A549 (cell line): ENCODE data around the gene PAX4. TPM values are rescaled to one million over a fixed set of nuclear protein-coding genes. Genes with fewer than 3 reads are reported as not detected.

Experiments
- ATAC-seq, 2 experiments: fragments of 200-7000 bp in 1 of 2; fragments of >200 bp in 1 of 2; cut with Nextera tagmentation in 1 of 2; cut with Tn5 transposase in 1 of 2; 3 replicates each; pipeline versions ENCODE4 v1.8.0 to v1.9.1; 2018 to 2020; ENCODE audit warnings: mild to moderate bottlenecking in 1 of 2, moderate library complexity in 1 of 2
- CTCF ChIA-PET: fragments of 300-600 bp; sonication (Branson Sonifier 250); formaldehyde crosslinking; extraction: SDS; loops from one replicate; lab custom pipeline; 2021; ENCODE audit warnings: antibody characterized with exemption, inconsistent platforms; lab: Yijun Ruan, JAX
- POLR2A ChIA-PET: fragments of 350-600 bp; formaldehyde crosslinking; extraction: SDS; loops from one replicate; lab custom pipeline; 2021; ENCODE audit warnings: antibody characterized with exemption, inconsistent platforms; lab: Yijun Ruan, JAX
- DNase-seq, 2 experiments: peaks; one replicate each; pipeline versions ENCODE4 v3.0.0 to v3.0.0-alpha.2; 2011 to 2016; ENCODE audit warnings: low read depth in 1 of 2, low spot score in 1 of 2
- FAIRE-seq: peaks from 2 replicates; lab custom pipeline; 2011; peaks lifted over from hg19 to GRCh38; lab: Jason Lieb, UNC
- H3K27ac ChIP-seq, 2 experiments: fragments of >200 bp; sonication (Bioruptor Twin); formaldehyde crosslinking; 3 replicates each; pipeline ENCODE4 v1.5.1; 2016 to 2017
- H3K4me1 ChIP-seq: fragments of >200 bp; sonication (Bioruptor Twin); formaldehyde crosslinking; 3 replicates; pipeline ENCODE4 v1.6.1; 2016
- H3K4me2 ChIP-seq: fragments of >200 bp; sonication (Bioruptor Twin); formaldehyde crosslinking; 3 replicates; pipeline ENCODE4 v1.6.1; 2016
- H3K4me3 ChIP-seq: fragments of >200 bp; sonication (Bioruptor Twin); formaldehyde crosslinking; 3 replicates; pipeline ENCODE4 v1.5.1; 2016
- H3K9me3 ChIP-seq: fragments of >200 bp; sonication (Bioruptor Twin); formaldehyde crosslinking; 3 replicates; pipeline ENCODE4 v1.6.1; 2016
- ATOH8 ChIP-seq: fragments of 250-450 bp; sonication (Bioruptor Pico); IDR thresholded peaks from 2 replicates; pipeline ENCODE4 v1.5.0; 2020; ENCODE audit warnings: low read depth, mild to moderate bottlenecking, moderate library complexity
- CEBPB ChIP-seq, 2 experiments: fragments of >200 bp in 1 of 2; sonication (Bioruptor Twin) in 1 of 2; formaldehyde crosslinking in 1 of 2; IDR thresholded peaks; 2 replicates each; pipeline ENCODE4 v1.6.1; 2012 to 2016
- CHD4 ChIP-seq: fragments of 200-600 bp; sonication (generic); IDR thresholded peaks from 2 replicates; pipeline ENCODE4 v1.6.1; 2016; ENCODE audit warnings: antibody characterized with exemption, mild to moderate bottlenecking, borderline replicate concordance
- E2F6 ChIP-seq: IDR thresholded peaks from 2 replicates; pipeline ENCODE4 v1.6.1; 2012; ENCODE audit warnings: low read depth, borderline replicate concordance
- EHMT2 ChIP-seq: fragments of 200-600 bp; sonication (generic); IDR thresholded peaks from 2 replicates; pipeline ENCODE4 v1.6.1; 2016; ENCODE audit warnings: antibody characterized with exemption, low read depth, mild to moderate bottlenecking, moderate library complexity
- ESRRA ChIP-seq: fragments of 150-350 bp; IDR thresholded peaks from 2 replicates; pipeline ENCODE4 v1.6.1; 2014; ENCODE audit warnings: mild to moderate bottlenecking, low read length, borderline replicate concordance
- FOSB ChIP-seq: fragments of 250-450 bp; sonication (Bioruptor Pico); IDR thresholded peaks from 2 replicates; pipeline ENCODE4 v1.5.0; 2020; ENCODE audit warnings: mild to moderate bottlenecking, moderate library complexity
- FOSL2 ChIP-seq, 2 experiments: fragments of 450-650 bp in 1 of 2; fragments of >200 bp in 1 of 2; sonication (Bioruptor Twin) in 1 of 2; formaldehyde crosslinking; IDR thresholded peaks; 2 replicates each; pipeline versions ENCODE4 v1.5.0 to v1.6.1; 2016 to 2020; ENCODE audit warnings: mild to moderate bottlenecking in 1 of 2, moderate library complexity in 1 of 2
- HDAC2 ChIP-seq: fragments of 200-600 bp; sonication (generic); IDR thresholded peaks from 2 replicates; pipeline ENCODE4 v1.6.1; 2016
- HOXB13 ChIP-seq: fragments of 250-450 bp; sonication (Bioruptor Pico); IDR thresholded peaks from 2 replicates; pipeline ENCODE4 v1.5.0; 2020; ENCODE audit warnings: low read depth, mild to moderate bottlenecking, moderate library complexity
- HOXB5 ChIP-seq: fragments of 250-450 bp; sonication (Bioruptor Pico); IDR thresholded peaks from 2 replicates; pipeline ENCODE4 v1.5.0; 2020; ENCODE audit warnings: mild to moderate bottlenecking, moderate library complexity
- KDM1A ChIP-seq: fragments of 200-600 bp; sonication (generic); IDR thresholded peaks from 2 replicates; pipeline ENCODE4 v1.6.1; 2016; ENCODE audit warnings: low read depth, mild to moderate bottlenecking
- MAFK ChIP-seq: fragments of 450-650 bp; IDR thresholded peaks from 2 replicates; pipeline ENCODE4 v1.6.1; 2014; ENCODE audit not compliant: partially characterized antibody
- MAZ ChIP-seq: fragments of 150-350 bp; IDR thresholded peaks from 2 replicates; pipeline ENCODE4 v1.6.1; 2014; ENCODE audit warnings: antibody characterized with exemption, low read depth, low read length, borderline replicate concordance
- MYC ChIP-seq: IDR thresholded peaks from 2 replicates; pipeline ENCODE4 v1.6.1; 2012; ENCODE audit warnings: mild to moderate bottlenecking, inconsistent platforms, low read length, improper control_type of control experiment, borderline replicate concordance
- PHF8 ChIP-seq: fragments of 200-600 bp; sonication (generic); IDR thresholded peaks from 2 replicates; pipeline ENCODE4 v1.6.1; 2016; ENCODE audit warnings: low read depth, mild to moderate bottlenecking, antibody characterized with exemption, moderate library complexity, borderline replicate concordance
- REST ChIP-seq: fragments of 200-600 bp; sonication (generic); IDR thresholded peaks from 2 replicates; pipeline ENCODE4 v1.6.1; 2016; ENCODE audit warnings: antibody characterized with exemption, mild to moderate bottlenecking, moderate library complexity
- RNF2 ChIP-seq: fragments of 200-600 bp; sonication (generic); IDR thresholded peaks from 2 replicates; pipeline ENCODE4 v1.6.1; 2016; ENCODE audit warnings: low read depth, mild to moderate bottlenecking, antibody characterized with exemption, moderate library complexity, borderline replicate concordance
- TFCP2L1 ChIP-seq: fragments of 250-450 bp; sonication (Bioruptor Pico); IDR thresholded peaks from 2 replicates; pipeline ENCODE4 v1.5.0; 2021; ENCODE audit warnings: mild to moderate bottlenecking
- ZC3H11A ChIP-seq: fragments of 450-650 bp; IDR thresholded peaks from 2 replicates; pipeline ENCODE4 v1.6.1; 2014; ENCODE audit warnings: antibody characterized with exemption, mild to moderate bottlenecking
- ZFP36 ChIP-seq: fragments of 450-650 bp; IDR thresholded peaks from 2 replicates; pipeline ENCODE4 v1.6.1; 2014; ENCODE audit warnings: borderline replicate concordance; ENCODE audit not compliant: partially characterized antibody
- ZSCAN20 ChIP-seq: fragments of 250-450 bp; sonication (Bioruptor Pico); IDR thresholded peaks from 2 replicates; pipeline ENCODE4 v1.8.0; 2022; ENCODE audit warnings: mild to moderate bottlenecking, moderate library complexity
- WGBS: methylation state at CpG from one replicate; pipeline ENCODE4 v1.1.6; 2017; ENCODE audit errors: missing lambda C conversion rate; 5-methylcytosine and 5-hydroxymethylcytosine counted together
- polyA minus RNA-seq: library from RNA; depleted of rRNA, polyadenylated mRNA; stranded (reverse); fragments of >200 nt; gene quantifications from 2 replicates; pipeline ENCODE4 v1.2.3, GENCODE V29; 2011; rRNA and poly(A)+ RNA removed
- polyA plus RNA-seq, 4 experiments: library from polyadenylated mRNA; depleted of rRNA in 3 of 4; stranded (reverse); fragments of >200 nt; fragmentation: RNase III in 1 of 4; extraction: RNeasy Plus Mini Kit Qiagen cat#74134 plus additional on column Dnase treatment in 1 of 4; gene quantifications; 2 replicates in 3 of 4; 3 replicates in 1 of 4; pipeline ENCODE4 v1.2.3, GENCODE V29; 2011 to 2017
- TF ChIP-seq, protein P1 (sequence below): fragments of >200 bp; sonication (Bioruptor Twin); formaldehyde crosslinking; IDR thresholded peaks from 3 replicates; pipeline ENCODE4 v1.5.1; 2016
- TF ChIP-seq, protein P2 (sequence below): IDR thresholded peaks from 2 replicates; pipeline ENCODE4 v1.6.1; 2012

PAX4 gene
- not detected in 2 replicates for polyA plus RNA-seq (2011; rRNA removed)
- polyA plus RNA-seq (2012; cell fraction: cytosol; rRNA removed) = not detected in 2 replicates
- not detected in 2 replicates for polyA plus RNA-seq (2012; cell fraction: nucleus; rRNA removed)
- polyA plus RNA-seq (2017; fragmentation: RNase III; extraction: RNeasy Plus Mini Kit Qiagen cat#74134 plus additional on column Dnase treatment) = not detected in 3 replicates
- not detected in 2 replicates for polyA minus RNA-seq

GRCh38 chr7:127618042-127618441 lies at the start of gene PAX4:
PAX4 (minus strand) TSS chr7:127618142; CDS start chr7:127615928, 2,214 bp downstream.
- Histone ChIP-seq H3K27ac (no peak within 1 kb of the TSS), H3K4me1 (no peaks in the 10 kb centered on the region), H3K4me3 (no peak within 1 kb of the TSS), H3K9me3 (no peaks in the 10 kb centered on the region), H3K4me2 (no peak within 1 kb of the TSS)
- 11% methylated on average over 2 of the region's 2 CpGs for WGBS
- TF ChIP-seq HOXB5 (CRISPR knock-in tag) (no peak), HDAC2 (no peak), ESRRA (no peak), MAZ (no peak), ZSCAN20 (CRISPR knock-in tag) (no peak), TFCP2L1 (CRISPR knock-in tag) (no peak), RNF2 (no peak), CEBPB (IDR thresholded peaks at IDR 0.05) (no peak), FOSB (CRISPR knock-in tag) (no peak), KDM1A (no peak), HOXB13 (no peak)
- TF ChIP-seq, protein P1, sequence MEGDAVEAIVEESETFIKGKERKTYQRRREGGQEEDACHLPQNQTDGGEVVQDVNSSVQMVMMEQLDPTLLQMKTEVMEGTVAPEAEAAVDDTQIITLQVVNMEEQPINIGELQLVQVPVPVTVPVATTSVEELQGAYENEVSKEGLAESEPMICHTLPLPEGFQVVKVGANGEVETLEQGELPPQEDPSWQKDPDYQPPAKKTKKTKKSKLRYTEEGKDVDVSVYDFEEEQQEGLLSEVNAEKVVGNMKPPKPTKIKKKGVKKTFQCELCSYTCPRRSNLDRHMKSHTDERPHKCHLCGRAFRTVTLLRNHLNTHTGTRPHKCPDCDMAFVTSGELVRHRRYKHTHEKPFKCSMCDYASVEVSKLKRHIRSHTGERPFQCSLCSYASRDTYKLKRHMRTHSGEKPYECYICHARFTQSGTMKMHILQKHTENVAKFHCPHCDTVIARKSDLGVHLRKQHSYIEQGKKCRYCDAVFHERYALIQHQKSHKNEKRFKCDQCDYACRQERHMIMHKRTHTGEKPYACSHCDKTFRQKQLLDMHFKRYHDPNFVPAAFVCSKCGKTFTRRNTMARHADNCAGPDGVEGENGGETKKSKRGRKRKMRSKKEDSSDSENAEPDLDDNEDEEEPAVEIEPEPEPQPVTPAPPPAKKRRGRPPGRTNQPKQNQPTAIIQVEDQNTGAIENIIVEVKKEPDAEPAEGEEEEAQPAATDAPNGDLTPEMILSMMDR = no peak
- TF ChIP-seq, protein P2, sequence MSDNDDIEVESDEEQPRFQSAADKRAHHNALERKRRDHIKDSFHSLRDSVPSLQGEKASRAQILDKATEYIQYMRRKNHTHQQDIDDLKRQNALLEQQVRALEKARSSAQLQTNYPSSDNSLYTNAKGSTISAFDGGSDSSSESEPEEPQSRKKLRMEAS = no peak
- POLR2A ChIA-PET = no interaction called here
- CTCF ChIA-PET = interaction anchor here (0.6 to 2.3 kb wide), 2 partner anchors 8 to 492 kb away, joined by 3 to 5 read pairs; no protein-coding TSS in a partner anchor
- no peak for DNase-seq
- no peak for FAIRE-seq
- ATAC-seq = no peak

DNA sequence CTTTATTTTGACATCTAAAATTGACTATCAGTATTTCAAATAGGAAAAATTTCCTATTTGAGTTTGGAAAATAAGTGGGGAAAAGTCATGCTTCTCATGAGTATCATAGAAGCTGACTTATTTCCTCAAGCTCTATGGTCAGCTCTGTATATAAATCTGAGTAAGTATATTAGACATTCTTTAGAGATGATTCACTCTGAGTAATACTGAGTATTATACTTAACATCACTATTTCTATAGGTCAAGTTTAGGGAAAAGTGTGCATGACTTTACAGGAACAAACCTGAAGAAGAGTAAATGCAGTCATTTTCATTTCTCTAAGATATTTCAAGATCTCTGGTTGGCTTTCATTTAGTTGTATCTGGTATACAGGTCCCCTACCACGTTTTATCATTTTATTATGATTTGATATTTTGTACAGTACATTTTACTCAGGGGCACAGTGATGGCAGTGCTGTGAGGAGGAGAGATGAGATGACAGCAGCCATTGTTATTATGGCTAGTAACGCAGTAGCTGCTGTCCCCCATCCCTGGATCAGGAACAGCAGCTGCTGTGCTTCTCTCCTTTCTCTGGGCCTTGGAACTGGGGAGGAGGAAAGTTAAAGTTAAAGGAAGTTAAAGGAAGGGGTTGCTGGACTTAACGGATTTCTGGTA lies 49.2 kb upstream of the PAX4 start:
- ATAC-seq (peak; percentile 67 to 83; a peak in 5 of 6 replicates), FAIRE-seq (no peak), DNase-seq (peak in 1 of 2 experiments; percentile 8)
- Histone ChIP-seq H3K4me3 (no peak overlapping the region), H3K4me2 (peak overlapping the region; percentile 59), H3K4me1 (peaks cover 32% of the 10 kb centered on the region), H3K27ac (peak overlapping the region in 1 of 2 experiments; percentile 68; a peak in 3 of 6 replicates), H3K9me3 (no peaks in the 10 kb centered on the region)
- no peak for TF ChIP-seq CHD4
- TF ChIP-seq MAFK = no peak
- no peak for TF ChIP-seq FOSL2 (IDR thresholded peaks at IDR 0.05)
- TF ChIP-seq FOSL2 (CRISPR knock-in tag; IDR thresholded peaks at IDR 0.05) = peak; percentile 75
- WGBS = 57% methylated on average over 3 of the region's 3 CpGs
- POLR2A ChIA-PET = no interaction called here
- CTCF ChIA-PET = interaction anchor here (1.3 to 1.6 kb wide), 3 partner anchors 12 to 543 kb away, joined by 3 to 6 read pairs (median 3); no protein-coding TSS in a partner anchor

GRCh38 chr7:127666602-127667001 lies 48.7 kb upstream of the PAX4 start:
- Histone ChIP-seq H3K4me1 (peaks cover 32% of the 10 kb centered on the region), H3K4me3 (no peak overlapping the region), H3K9me3 (no peaks in the 10 kb centered on the region), H3K27ac (peak overlapping the region in 1 of 2 experiments; percentile 60; a peak in 3 of 6 replicates), H3K4me2 (peak overlapping the region; percentile 59)
- POLR2A ChIA-PET = no interaction called here
- peak in 1 of 2 experiments; percentile 43; a peak in 3 of 6 replicates for ATAC-seq
- CTCF ChIA-PET = interaction anchor here (0.6 to 1.6 kb wide), 5 partner anchors 12 to 543 kb away, joined by 3 to 6 read pairs (median 3); no protein-coding TSS in a partner anchor
- WGBS = 60% methylated on average over 4 of the region's 4 CpGs
- no peak for DNase-seq
- no peak for FAIRE-seq
- TF ChIP-seq EHMT2 (no peak), CHD4 (no peak), ZC3H11A (no peak), ATOH8 (CRISPR knock-in tag) (no peak), REST (no peak), MYC (no peak), E2F6 (no peak), ZFP36 (no peak), ESRRA (no peak), PHF8 (no peak), ZSCAN20 (CRISPR knock-in tag) (no peak)
